OCI-LY7 (cell line): ENCODE results near the gene COL4A1. TPM values are rescaled to one million over a fixed set of nuclear protein-coding genes. Genes with fewer than 3 reads are reported as not detected.

Experiments used
- BruUV-seq: library from RNA; stranded (reverse); fragments of 400-500 nt; replicated peaks from 2 replicates; lab custom pipeline; 2021; lab: Mats Ljungman, UMichigan
- CTCF ChIA-PET: fragments of 300-600 bp; sonication (Branson Sonifier 250); formaldehyde crosslinking; loops from one replicate; lab custom pipeline; 2022; ENCODE audit warnings: antibody characterized with exemption; ENCODE audit not compliant: unreplicated experiment; lab: Charles Lee
- POLR2A ChIA-PET: fragments of 300-600 bp; sonication (Branson Sonifier 250); formaldehyde crosslinking; loops from one replicate; lab custom pipeline; 2022; ENCODE audit warnings: antibody characterized with exemption; lab: Charles Lee
- DNase-seq: peaks from one replicate; pipeline ENCODE4 v3.0.0-alpha.2; 2015; ENCODE audit warnings: low spot score
- H2AFZ ChIP-seq: fragments of 200-600 bp; sonication (generic), shearing (Covaris generic); 2 replicates; pipeline ENCODE4 v1.6.1; 2014; ENCODE audit warnings: mild to moderate bottlenecking, antibody characterized with exemption, low read length, moderate library complexity
- H3K27ac ChIP-seq: fragments of 200-600 bp; sonication (generic); 2 replicates; pipeline ENCODE4 v1.5.1; 2014; ENCODE audit warnings: mixed run types, low read depth, mild to moderate bottlenecking, moderate library complexity, low read length, inconsistent platforms; ENCODE audit not compliant: poor library complexity, severe bottlenecking
- H3K36me3 ChIP-seq: fragments of 200-600 bp; sonication (generic); 2 replicates; pipeline ENCODE4 v1.6.1; 2014; ENCODE audit warnings: mild to moderate bottlenecking, antibody characterized with exemption, low read length, moderate library complexity, mixed read lengths; ENCODE audit not compliant: insufficient read depth
- H3K4me1 ChIP-seq: fragments of 200-600 bp; sonication (generic); 2 replicates; pipeline ENCODE4 v1.5.1; 2014; ENCODE audit warnings: mild to moderate bottlenecking, low read length; ENCODE audit not compliant: insufficient read depth, poor library complexity, severe bottlenecking
- H3K4me2 ChIP-seq: fragments of 200-600 bp; sonication (generic); 2 replicates; pipeline ENCODE4 v1.6.1; 2014; ENCODE audit warnings: mild to moderate bottlenecking, low read length
- H3K4me3 ChIP-seq: fragments of 200-600 bp; sonication (generic); 2 replicates; pipeline ENCODE4 v1.5.1; 2014; ENCODE audit warnings: mild to moderate bottlenecking, low read depth, low read length; ENCODE audit not compliant: poor library complexity, severe bottlenecking
- H3K79me2 ChIP-seq: fragments of 200-600 bp; sonication (generic); 2 replicates; pipeline ENCODE4 v1.6.1; 2016; ENCODE audit warnings: low read depth, mild to moderate bottlenecking, low read length, moderate library complexity, mixed read lengths; ENCODE audit not compliant: insufficient read depth
- H3K9me2 ChIP-seq: fragments of 200-600 bp; sonication (generic); 2 replicates; pipeline ENCODE4 v1.6.1; 2016; ENCODE audit warnings: mild to moderate bottlenecking, low read length, mixed read lengths; ENCODE audit not compliant: insufficient read depth
- H3K9me3 ChIP-seq: fragments of 200-600 bp; sonication (generic); 2 replicates; pipeline ENCODE4 v1.6.1; 2014; ENCODE audit warnings: mild to moderate bottlenecking, mixed run types, low read length, mixed read lengths
- H4K20me1 ChIP-seq: fragments of 200-600 bp; sonication (generic); 2 replicates; pipeline ENCODE4 v1.6.1; 2014; ENCODE audit warnings: mild to moderate bottlenecking, antibody characterized with exemption, low read length, moderate library complexity, mixed read lengths; ENCODE audit not compliant: insufficient read depth
- EZH2phosphoT487 ChIP-seq: fragments of 200-600 bp; sonication (generic); IDR thresholded peaks from 2 replicates; pipeline ENCODE4 v1.6.1; 2018; ENCODE audit warnings: low read depth, borderline replicate concordance, mild to moderate bottlenecking, mixed run types, antibody characterized with exemption, low read length, moderate library complexity, mixed read lengths
- intact Hi-C: fragments of 100-400 bp; cut with micrococcal nuclease; formaldehyde crosslinking; loops from one replicate; pipeline ENCODE4 v1.10.0; 2022; ENCODE audit not compliant: unreplicated experiment
- total RNA-seq, 2 experiments: library from RNA; depleted of rRNA in 1 of 2; stranded (reverse); fragments of >200 nt in 1 of 2; shearing (Covaris generic) in 1 of 2; gene quantifications; 2 replicates each; pipeline ENCODE4 v1.2.3, GENCODE V29; 2014 to 2022
- TF ChIP-seq, protein P1 (sequence below): fragments of 200-600 bp; sonication (generic); conservative IDR thresholded peaks from 2 replicates; pipeline ENCODE4 v1.5.1; 2014; ENCODE audit warnings: mild to moderate bottlenecking, antibody characterized with exemption, low read length, moderate library complexity, mixed read lengths

Gene COL4A1
- total RNA-seq, 2 experiments from 2014 or later, result 0.06 TPM; not detected in 1

DNA sequence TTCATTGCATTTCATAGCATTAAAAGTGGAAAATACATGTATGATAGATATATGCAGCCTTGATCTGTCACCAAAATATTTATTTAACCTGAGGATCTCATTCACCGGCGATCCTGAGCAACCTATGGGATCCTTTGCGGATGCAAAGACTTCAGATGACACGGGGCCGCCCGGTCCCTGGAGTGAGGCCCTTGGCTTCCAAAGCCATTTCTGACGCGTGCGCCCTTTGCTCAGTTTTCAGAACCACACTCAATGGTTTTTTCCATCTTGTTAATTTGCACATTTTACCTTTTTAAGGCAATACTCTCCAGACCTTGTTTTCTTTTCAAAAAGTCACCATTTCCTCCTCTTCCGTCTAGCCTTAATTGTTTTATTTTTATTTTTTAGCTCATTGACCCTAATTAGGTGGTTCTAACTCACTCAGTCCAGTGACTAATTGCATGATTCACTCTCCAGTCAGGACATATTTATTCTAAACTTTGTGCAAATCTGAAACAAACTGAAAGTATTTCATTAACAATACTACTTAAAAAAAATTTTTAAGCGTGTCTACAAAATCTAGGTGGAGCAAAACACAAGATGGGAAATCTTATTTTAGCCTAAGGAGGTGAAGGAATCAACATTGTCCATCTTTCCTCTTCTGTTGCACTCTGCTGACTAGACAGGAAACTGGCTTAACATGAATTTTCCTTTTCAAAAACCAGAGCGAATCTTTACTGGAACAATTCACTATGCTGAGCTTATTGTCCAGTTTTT, 47.9 kb downstream of the COL4A1 start:
- ChIA-PET CTCF (no interaction called here), POLR2A (no interaction called here)
- Histone ChIP-seq H3K9me2 (no peaks in the 10 kb centered on the region), H3K9me3 (no peaks in the 10 kb centered on the region), H3K4me2 (no peak overlapping the region), H3K79me2 (no peaks in the 10 kb centered on the region), H2AFZ (no peak overlapping the region), H3K36me3 (no peaks in the 10 kb centered on the region), H3K4me1 (no peaks in the 10 kb centered on the region), H4K20me1 (no peaks in the 10 kb centered on the region), H3K27ac (no peak overlapping the region), H3K4me3 (no peak overlapping the region)
- no peak for TF ChIP-seq EZH2phosphoT487
- TF ChIP-seq, protein P1, sequence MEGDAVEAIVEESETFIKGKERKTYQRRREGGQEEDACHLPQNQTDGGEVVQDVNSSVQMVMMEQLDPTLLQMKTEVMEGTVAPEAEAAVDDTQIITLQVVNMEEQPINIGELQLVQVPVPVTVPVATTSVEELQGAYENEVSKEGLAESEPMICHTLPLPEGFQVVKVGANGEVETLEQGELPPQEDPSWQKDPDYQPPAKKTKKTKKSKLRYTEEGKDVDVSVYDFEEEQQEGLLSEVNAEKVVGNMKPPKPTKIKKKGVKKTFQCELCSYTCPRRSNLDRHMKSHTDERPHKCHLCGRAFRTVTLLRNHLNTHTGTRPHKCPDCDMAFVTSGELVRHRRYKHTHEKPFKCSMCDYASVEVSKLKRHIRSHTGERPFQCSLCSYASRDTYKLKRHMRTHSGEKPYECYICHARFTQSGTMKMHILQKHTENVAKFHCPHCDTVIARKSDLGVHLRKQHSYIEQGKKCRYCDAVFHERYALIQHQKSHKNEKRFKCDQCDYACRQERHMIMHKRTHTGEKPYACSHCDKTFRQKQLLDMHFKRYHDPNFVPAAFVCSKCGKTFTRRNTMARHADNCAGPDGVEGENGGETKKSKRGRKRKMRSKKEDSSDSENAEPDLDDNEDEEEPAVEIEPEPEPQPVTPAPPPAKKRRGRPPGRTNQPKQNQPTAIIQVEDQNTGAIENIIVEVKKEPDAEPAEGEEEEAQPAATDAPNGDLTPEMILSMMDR, result no peak
- BruUV-seq, result no TSS peak
- no peak for DNase-seq
- intact Hi-C loops, result no loop called here

DNA sequence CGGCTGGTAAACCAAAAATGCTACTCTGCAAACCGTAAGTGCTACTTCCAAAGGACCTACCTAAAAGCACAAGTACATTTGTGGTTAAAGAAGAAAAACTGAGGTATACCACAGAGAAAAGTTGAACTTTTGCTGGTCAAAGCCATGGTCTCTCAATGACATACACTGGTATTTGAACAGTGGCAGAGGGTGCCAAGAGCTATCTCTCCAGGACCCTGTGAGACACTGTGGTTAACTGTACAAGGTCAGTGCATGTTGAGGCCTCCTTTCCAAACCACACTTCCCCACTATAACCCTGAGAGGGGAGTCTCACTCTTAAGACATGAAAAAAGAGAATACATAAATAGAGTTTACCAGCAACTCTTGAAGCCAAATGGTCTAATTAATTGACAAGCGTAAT, 49.5 kb downstream of the COL4A1 start:
- Histone ChIP-seq H3K4me2 (no peak overlapping the region), H3K4me1 (no peaks in the 10 kb centered on the region), H3K79me2 (no peaks in the 10 kb centered on the region), H3K9me3 (no peaks in the 10 kb centered on the region), H4K20me1 (no peaks in the 10 kb centered on the region), H3K36me3 (no peaks in the 10 kb centered on the region), H3K9me2 (no peaks in the 10 kb centered on the region), H2AFZ (no peak overlapping the region), H3K4me3 (no peak overlapping the region), H3K27ac (no peak overlapping the region)
- no peak for DNase-seq
- ChIA-PET POLR2A (no interaction called here), CTCF (no interaction called here)
- BruUV-seq, result no TSS peak
- intact Hi-C loops, result no loop called here
- TF ChIP-seq, protein P1, result no peak
- TF ChIP-seq EZH2phosphoT487, result no peak
